ENCODE measurements around the gene CCDC159. TPM values are rescaled to one million over a fixed set of nuclear protein-coding genes. Genes with fewer than 3 reads are reported as not detected.

The CCDC159 gene
- total and polyA plus RNA-seq, 4 donors = 6.3 to 25.2 (median 16.5) TPM

DNA sequence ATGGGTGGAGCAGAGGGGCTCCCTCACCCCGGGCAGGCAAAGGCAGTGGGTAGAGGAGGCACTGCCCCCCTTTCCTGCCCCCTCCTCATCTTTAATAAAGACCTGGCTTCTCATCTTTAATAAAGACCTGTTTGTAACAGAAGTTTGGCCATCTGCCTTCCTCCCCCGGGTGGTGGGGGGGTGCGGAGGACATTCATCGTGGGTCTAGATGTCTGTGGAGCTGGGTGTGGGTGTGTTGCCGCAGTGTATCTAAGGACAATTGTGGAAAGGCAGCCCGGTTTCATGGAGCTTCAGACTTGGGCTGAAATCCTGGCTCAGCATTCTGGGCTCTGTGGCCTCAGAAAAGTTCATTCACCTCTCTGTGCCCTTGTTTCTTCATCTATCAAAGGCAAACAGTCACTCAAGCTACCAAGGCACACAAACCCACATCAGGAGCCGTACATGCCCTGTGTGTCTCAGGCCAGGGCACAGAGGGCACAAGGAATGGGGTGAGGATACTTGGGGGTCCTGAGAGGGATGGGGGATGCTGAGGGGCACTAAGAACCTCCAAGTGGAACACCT is 19.3 kb downstream of the CCDC159 start:
- 67% methylated on average over 7 of the region's 7 CpGs for WGBS
- peaks cover 3 to 26% (median 9%) of the 10 kb centered on the region in 4 donors for H3K36me3 ChIP-seq (ENCODE audit: control insufficient read depth in 4 of 4, insufficient read depth in 3 of 4, low read depth in 1 of 4, low read length in 3 of 4)
- H3K4me3 ChIP-seq (ENCODE audit: low read depth in 1 of 3, low read length in 3 of 3) = no peak overlapping the region
- no peak for DNase-seq (ENCODE audit: low spot score)
- no peak overlapping the region for H3K27ac ChIP-seq (ENCODE audit: low read depth in 1 of 2, low read length in 2 of 2)
- no peak overlapping the region for H3K9ac ChIP-seq (ENCODE audit: low read depth in 1 of 2, low read length in 2 of 2)
- no peaks in the 10 kb centered on the region for H3K9me3 ChIP-seq (ENCODE audit: control insufficient read depth in 4 of 4, low read length in 3 of 4)
- H3K27me3 ChIP-seq (ENCODE audit: control insufficient read depth in 4 of 4, insufficient read depth in 4 of 4, low read length in 3 of 4) = no peaks in the 10 kb centered on the region
- peaks cover 3 to 16% (median 9%) of the 10 kb centered on the region in 4 donors for H3K4me1 ChIP-seq (ENCODE audit: control insufficient read depth in 4 of 4, insufficient read depth in 4 of 4, low read length in 3 of 4)
- TF ChIP-seq TAF1 (conservative IDR thresholded peaks at IDR 0.05) = no peak
- TF ChIP-seq, protein P1, sequence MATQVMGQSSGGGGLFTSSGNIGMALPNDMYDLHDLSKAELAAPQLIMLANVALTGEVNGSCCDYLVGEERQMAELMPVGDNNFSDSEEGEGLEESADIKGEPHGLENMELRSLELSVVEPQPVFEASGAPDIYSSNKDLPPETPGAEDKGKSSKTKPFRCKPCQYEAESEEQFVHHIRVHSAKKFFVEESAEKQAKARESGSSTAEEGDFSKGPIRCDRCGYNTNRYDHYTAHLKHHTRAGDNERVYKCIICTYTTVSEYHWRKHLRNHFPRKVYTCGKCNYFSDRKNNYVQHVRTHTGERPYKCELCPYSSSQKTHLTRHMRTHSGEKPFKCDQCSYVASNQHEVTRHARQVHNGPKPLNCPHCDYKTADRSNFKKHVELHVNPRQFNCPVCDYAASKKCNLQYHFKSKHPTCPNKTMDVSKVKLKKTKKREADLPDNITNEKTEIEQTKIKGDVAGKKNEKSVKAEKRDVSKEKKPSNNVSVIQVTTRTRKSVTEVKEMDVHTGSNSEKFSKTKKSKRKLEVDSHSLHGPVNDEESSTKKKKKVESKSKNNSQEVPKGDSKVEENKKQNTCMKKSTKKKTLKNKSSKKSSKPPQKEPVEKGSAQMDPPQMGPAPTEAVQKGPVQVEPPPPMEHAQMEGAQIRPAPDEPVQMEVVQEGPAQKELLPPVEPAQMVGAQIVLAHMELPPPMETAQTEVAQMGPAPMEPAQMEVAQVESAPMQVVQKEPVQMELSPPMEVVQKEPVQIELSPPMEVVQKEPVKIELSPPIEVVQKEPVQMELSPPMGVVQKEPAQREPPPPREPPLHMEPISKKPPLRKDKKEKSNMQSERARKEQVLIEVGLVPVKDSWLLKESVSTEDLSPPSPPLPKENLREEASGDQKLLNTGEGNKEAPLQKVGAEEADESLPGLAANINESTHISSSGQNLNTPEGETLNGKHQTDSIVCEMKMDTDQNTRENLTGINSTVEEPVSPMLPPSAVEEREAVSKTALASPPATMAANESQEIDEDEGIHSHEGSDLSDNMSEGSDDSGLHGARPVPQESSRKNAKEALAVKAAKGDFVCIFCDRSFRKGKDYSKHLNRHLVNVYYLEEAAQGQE (IDR thresholded peaks at IDR 0.05) = no peak
- peak; percentile 30 for TF ChIP-seq SP1 (IDR thresholded peaks at IDR 0.05)
- TF ChIP-seq EGR1 (IDR thresholded peaks at IDR 0.05; ENCODE audit: low read depth in 2 of 2) = no peak
- TF ChIP-seq YY1 (IDR thresholded peaks at IDR 0.05) = no peak
- TF ChIP-seq RXRA (IDR thresholded peaks at IDR 0.05) = peak; percentile 62 to 90
- TF ChIP-seq GABPA (IDR thresholded peaks at IDR 0.05 in 1 of 2, conservative IDR thresholded peaks at IDR 0.05 in 1 of 2) = no peak
- TF ChIP-seq RAD21 (IDR thresholded peaks at IDR 0.05) = no peak

GRCh38 chr19:11367528-11367927 is 21.2 kb downstream of the CCDC159 start:
- H3K27ac ChIP-seq (ENCODE audit: low read depth in 1 of 2, low read length in 2 of 2) = no peak overlapping the region
- H3K9me3 ChIP-seq (ENCODE audit: control insufficient read depth in 4 of 4, low read length in 3 of 4) = no peaks in the 10 kb centered on the region
- H3K4me3 ChIP-seq (ENCODE audit: low read depth in 1 of 3, low read length in 3 of 3) = no peak overlapping the region
- peaks cover 3 to 6% (median 5%) of the 10 kb centered on the region in 4 donors for H3K4me1 ChIP-seq (ENCODE audit: control insufficient read depth in 4 of 4, insufficient read depth in 4 of 4, low read length in 3 of 4)
- no peak overlapping the region for H3K9ac ChIP-seq (ENCODE audit: low read depth in 1 of 2, low read length in 2 of 2)
- no peaks in the 10 kb centered on the region for H3K27me3 ChIP-seq (ENCODE audit: control insufficient read depth in 4 of 4, insufficient read depth in 4 of 4, low read length in 3 of 4)
- 75% methylated on average over 2 of the region's 2 CpGs for WGBS
- H3K36me3 ChIP-seq (ENCODE audit: control insufficient read depth in 4 of 4, insufficient read depth in 3 of 4, low read depth in 1 of 4, low read length in 3 of 4) = peaks cover 3 to 30% (median 9%) of the 10 kb centered on the region in 4 donors
- DNase-seq (ENCODE audit: low spot score) = no peak
- TF ChIP-seq RXRA (IDR thresholded peaks at IDR 0.05) = no peak

DNA sequence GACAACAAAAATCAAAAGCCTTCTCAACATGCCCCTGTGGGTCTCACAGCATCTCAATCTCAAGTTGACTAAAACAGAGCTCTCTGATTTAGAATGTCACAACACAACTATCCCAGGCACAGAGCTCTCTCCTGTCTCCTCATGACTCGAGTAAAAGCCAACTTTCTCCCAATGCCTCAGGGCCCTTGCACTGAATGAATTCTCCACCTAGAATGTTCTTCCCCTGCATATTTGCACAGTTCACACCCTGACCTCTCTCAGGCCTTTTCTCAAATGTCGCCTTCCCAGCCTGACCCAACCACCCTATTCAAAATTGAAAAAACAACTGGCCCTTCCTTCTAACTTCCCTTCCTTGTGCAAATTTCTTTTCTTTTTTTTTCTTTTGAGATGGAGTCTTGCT is 24.4 kb downstream of the CCDC159 start:
- H3K4me1 ChIP-seq (ENCODE audit: control insufficient read depth in 4 of 4, insufficient read depth in 4 of 4, low read length in 3 of 4) = peaks cover 0 to 18% (median 13%) of the 10 kb centered on the region in 4 donors
- 96% methylated on average over 2 of the region's 2 CpGs for WGBS
- no peaks in the 10 kb centered on the region for H3K27me3 ChIP-seq (ENCODE audit: control insufficient read depth in 4 of 4, insufficient read depth in 4 of 4, low read length in 3 of 4)
- H3K4me3 ChIP-seq (ENCODE audit: low read depth in 1 of 3, low read length in 3 of 3) = no peak overlapping the region
- TF ChIP-seq EGR1 (IDR thresholded peaks at IDR 0.05; ENCODE audit: low read depth in 2 of 2) (no peak), GABPA (IDR thresholded peaks at IDR 0.05 in 1 of 2, conservative IDR thresholded peaks at IDR 0.05 in 1 of 2) (no peak), FOXA2 (IDR thresholded peaks at IDR 0.05) (no peak), FOXA1 (IDR thresholded peaks at IDR 0.05) (no peak), HNF4A (conservative IDR thresholded peaks at IDR 0.05) (no peak), TAF1 (conservative IDR thresholded peaks at IDR 0.05) (no peak), JUND (IDR thresholded peaks at IDR 0.05) (no peak), HNF4G (IDR thresholded peaks at IDR 0.05) (no peak)
- TF ChIP-seq, protein P1 (IDR thresholded peaks at IDR 0.05) = no peak
- H3K27ac ChIP-seq (ENCODE audit: low read depth in 1 of 2, low read length in 2 of 2) = no peak overlapping the region
- H3K9ac ChIP-seq (ENCODE audit: low read depth in 1 of 2, low read length in 2 of 2) = no peak overlapping the region
- DNase-seq (ENCODE audit: low spot score) = no peak
- no peaks in the 10 kb centered on the region for H3K9me3 ChIP-seq (ENCODE audit: control insufficient read depth in 4 of 4, low read length in 3 of 4)
- peaks cover 0 to 20% (median 6%) of the 10 kb centered on the region in 4 donors for H3K36me3 ChIP-seq (ENCODE audit: control insufficient read depth in 4 of 4, insufficient read depth in 3 of 4, low read depth in 1 of 4, low read length in 3 of 4)
